Measurements from ENCODE around the gene CHD5.
"Not testable (repeated sequence)": the region's sequence is repeated elsewhere in the genome, so short reads cannot be mapped to it uniquely, and the experiment has no call there.

CHD5 gene

GRCh38 chr1:6082430-6082971, 97.6 kb downstream of the CHD5 start:
- peak in 5 of 14 donors; percentile 13 to 71 (median 20) for DNase-seq

DNA sequence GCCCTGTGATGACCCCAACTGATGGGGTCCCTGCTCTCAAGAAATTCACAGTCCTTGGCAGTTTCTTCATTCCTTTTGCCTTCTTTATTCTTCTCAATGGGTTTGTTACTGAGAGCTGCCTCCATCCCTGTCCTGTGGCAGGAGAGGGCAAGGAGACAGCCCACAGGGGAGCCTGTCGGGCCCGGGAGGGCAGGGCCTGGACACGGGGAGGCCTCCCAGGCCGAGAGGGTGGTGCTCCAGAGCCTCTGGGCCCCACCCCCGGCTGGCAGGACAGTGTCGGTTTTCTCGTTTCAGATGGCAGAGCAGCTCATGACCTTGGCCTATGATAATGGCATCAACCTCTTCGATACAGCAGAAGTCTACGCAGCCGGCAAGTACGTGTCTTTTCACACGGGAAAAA, 98.2 kb downstream of the CHD5 start:
- DNase-seq, result no peak

GRCh38 chr1:6080469-6080868, 99.7 kb downstream of the CHD5 start:
- DNase-seq, result peak in 4 of 14 donors; percentile 4 to 17 (median 8)

DNA sequence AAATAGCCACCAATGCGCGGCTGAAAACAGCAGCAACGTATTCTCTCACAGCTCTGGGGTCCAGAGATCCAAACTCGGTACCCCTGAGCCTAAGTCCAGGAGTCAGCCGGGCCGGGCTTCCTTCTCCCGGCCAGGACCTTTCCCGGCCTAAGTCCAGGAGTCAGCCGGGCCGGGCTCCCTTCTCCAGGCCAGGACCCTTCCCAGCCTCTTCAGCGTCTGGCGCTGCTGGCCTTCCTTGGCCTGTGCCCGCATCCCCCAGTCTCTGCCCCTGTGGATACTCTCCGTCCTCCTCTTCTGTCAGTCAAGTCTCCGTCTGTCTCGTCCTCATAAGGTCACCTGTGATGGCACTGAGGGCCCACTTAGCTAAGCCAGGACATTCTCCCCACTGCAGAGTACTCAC, 102.2 kb downstream of the CHD5 start:
- no peak for DNase-seq

- DNase-seq, result no peak
Observed at GRCh38 chr1:6077506-6077905, 102.6 kb downstream of the CHD5 start.

- not testable (repeated sequence) for DNase-seq
Observed at GRCh38 chr1:6077061-6077460, 103.1 kb downstream of the CHD5 start.

DNA sequence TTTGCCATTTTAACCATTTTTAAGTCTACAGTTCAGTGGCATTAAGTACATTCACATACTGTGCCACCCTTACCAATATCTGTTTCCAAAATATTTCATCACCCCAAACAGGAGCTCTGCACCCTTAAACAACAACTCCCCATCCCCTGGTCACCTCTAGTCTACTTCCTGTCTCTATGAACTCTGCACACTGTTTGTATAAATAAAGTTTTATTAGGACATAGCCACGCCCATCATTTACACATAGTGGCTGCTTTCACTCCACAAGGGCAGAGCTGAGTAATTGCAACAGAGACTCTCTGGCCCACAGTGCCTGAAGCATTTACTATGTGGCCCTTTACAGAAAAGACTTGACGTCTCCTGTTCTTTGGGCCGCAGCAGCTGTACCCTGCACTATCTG, 104.4 kb downstream of the CHD5 start:
- no peak for DNase-seq

GRCh38 chr1:6074192-6074901, 105.8 kb downstream of the CHD5 start:
- no peak for DNase-seq

DNA sequence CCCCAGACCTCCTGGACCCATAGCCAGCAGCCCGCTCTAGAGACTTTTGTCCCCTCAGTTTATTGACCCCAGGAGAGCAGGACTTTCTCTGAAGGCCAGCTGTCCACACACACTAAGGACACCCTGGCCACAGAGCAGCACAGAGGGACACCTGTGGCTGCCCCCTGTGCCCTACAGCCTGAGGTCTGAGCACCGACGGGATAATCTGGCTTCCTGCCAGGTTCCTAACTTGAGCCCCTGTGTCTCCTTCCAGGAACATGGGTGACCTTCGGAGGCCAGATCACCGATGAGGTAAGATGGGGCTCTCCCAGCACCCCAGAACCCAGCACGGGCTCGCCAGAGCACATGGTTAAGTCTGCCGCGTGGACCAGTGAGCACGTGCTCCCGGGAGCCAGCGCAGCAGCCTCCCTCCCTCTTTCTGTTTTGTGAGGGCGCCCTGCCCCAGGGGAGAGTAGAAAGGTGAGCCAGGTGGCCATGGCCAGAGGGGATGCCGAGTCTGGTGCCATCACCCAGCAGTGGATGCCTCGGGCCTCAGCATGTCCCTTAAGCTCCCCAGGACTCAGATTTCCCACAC, 106.6 kb downstream of the CHD5 start:
- no peak for DNase-seq

DNA sequence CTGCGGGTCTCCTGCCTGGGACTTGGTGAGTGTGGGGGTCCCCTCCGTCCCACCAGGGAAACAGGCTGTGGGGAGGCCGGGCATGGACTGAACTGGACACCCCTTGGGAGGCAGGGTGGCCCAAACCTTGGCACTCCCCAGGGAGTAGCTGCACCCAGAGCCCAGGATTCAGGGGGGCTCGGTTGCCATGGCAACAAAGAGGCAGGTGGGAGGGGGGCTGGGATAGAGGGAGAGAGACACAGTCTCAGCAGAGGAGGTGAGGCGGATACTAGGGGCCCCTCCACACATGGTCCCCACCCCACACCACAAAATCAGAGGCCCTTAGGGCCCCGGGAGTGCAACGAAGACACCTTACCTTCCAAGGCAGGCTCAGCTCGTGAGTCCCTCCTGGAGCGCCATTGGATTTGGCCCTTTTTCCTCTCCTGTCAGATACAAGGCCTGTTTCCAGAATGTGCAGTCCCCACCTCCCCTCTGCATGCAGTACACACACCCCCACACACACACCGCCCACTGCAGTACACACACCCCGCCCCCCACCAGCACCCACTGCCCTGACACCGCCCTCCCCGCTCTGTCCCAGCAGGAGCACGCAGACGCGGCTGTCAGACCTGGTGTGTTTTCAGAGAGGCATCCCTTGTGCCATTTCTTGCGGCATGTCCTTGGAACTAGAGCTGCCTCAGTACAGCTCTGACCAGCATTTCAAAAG, 107.2 kb downstream of the CHD5 start:
- DNase-seq, result no peak

DNA sequence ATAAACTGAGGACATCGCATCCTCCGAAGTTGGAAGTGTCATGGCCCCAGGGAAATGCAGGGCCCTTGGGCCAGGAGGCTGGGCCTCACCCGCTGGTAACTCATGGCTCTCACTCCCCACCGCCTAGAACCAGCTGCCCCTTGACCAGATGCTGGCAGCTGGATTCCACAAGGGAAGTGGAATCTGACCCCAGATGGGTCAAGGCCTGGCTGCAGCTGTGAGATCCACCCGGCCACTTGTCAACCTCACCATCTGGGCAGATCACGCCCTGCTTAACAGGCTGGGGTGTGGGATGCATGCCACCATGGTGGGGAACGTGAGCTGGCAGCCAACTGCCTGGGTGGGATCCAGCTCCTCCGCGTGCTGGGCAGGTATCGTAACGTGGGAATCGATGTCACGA, 108.9 kb downstream of the CHD5 start:
- no peak for DNase-seq

- no peak for DNase-seq
Observed at GRCh38 chr1:6070450-6070974, 109.6 kb downstream of the CHD5 start.

DNA sequence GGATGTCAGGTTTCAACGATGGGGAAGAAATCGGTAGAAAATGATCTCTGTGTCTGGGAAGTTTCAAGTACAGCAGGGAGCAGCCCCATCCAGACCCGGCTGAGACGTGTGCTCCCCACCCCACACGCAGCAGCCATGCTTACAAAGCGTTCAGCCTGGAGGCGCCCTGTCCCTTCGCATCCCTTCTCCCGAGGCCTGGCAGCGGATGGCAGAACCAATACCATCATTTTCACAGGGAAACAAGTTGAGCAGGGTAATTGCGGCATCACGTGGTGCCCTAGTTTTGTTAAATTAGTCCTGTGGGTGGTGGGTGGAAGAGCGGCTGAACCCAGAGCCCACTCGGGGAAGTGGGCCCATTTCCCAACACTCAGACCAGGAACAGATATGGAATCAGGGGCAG, 110.5 kb downstream of the CHD5 start:
- DNase-seq, result no peak

DNA sequence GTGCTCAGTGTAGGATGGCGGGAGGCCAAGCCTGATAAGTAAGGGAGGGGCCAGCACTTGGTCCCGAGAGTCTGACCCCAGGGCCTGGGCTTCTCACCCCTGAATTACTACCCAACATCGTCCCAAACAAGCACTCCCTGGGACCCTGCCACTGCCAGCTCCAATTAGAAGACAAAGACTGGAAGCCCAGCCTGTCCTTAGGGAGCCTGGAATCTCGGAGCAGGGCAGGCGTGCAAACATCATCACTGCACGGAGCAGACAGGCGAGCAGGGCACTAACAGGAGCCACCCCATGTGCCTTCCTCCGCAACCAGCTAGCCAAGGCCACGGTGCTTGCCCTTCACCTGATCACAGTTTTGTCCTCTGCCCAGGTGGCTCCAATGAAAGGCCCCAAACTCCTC, 111.2 kb downstream of the CHD5 start:
- no peak for DNase-seq

DNA sequence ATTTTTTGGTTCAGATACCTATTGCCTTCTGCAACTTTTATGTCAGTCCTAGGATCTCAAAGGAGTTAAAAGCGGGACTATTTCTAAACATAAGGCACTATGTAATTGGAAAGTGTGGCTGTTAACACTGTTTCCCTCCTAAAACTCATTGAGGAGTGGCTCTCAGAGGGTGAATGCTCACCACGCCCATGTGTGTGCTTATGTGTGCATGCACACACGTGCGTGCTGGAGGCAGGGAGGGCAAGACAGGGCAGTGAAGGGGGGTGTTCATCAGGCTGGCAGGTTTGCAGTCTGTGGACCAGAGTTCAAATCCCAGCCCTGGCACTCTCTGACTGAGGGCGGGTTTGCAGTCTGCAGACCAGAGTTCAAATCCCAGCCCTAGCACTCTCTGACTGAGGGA, 112.0 kb downstream of the CHD5 start:
- no peak for DNase-seq

GRCh38 chr1:6066680-6067079, 113.4 kb downstream of the CHD5 start:
- no peak for DNase-seq

- DNase-seq, result peak in 1 of 14 donors; percentile 18
Observed at GRCh38 chr1:6065093-6065858, 114.8 kb downstream of the CHD5 start.

GRCh38 chr1:6063532-6064053, 116.5 kb downstream of the CHD5 start:
- not testable (repeated sequence) for DNase-seq

- DNase-seq, result no peak
Observed at GRCh38 chr1:6062670-6063069, 117.5 kb downstream of the CHD5 start.

DNA sequence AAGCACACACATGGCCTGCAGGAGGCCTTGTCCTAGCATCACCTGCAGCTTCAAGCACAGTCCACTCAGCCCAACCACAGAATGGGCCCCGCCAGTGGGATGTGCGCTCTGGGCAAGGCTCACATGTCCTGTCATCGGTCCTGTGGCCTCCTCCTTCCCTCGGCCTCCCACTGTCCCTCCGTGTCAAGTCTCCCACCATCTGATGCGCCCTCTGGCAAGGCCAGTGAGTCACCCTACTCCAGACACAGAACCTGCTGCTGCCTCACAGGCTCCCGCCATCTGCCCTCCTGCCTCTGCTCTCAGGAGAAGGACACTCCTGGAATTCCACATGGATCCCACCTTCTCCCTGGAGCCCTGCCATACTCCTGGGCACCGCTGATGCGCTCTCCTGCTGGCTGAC, 120.3 kb downstream of the CHD5 start:
- DNase-seq, result no peak

DNA sequence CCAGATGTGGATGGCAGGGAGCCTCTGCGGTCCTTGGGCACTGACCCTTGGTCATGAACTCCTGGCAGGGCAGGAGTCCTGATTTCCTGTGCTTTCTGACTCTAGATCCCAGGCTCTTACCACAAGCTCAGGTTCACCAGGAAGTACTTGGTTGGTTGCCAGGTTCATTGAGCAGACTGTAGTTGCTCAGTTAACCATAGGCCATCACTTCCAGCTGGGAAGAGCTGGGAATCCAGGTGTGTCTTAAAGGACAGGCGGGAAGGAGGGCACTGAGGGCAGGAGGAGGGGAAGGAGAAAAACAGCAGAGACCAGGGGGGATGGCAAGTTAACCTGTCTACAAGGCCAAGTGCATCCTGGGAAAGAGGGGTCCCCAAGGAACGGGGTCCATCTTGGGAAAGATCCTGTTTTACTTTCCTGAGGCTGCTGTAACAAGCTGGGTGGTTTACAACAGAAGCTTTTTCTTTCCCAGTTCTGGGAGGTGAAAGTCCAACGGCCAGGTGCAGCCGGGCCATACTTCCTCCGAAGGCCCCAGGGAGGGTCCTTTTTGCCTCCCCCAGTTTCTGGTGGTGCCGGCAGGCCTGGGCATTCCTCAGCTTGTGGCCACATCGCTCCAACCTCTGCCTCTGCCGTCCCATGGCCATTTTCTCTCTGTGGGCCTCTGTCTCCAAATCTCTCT, 122.8 kb downstream of the CHD5 start:
- DNase-seq, result no peak

GRCh38 chr1:6056572-6056948, 123.6 kb downstream of the CHD5 start:
- no peak for DNase-seq
